Esophagus squamous epithelium (tissue), 5 donors: ENCODE results near the gene AVP. TPM values are rescaled to one million over a fixed set of nuclear protein-coding genes. Genes with fewer than 3 reads are reported as not detected.

Experiments used
- DNase-seq: peaks from one replicate; lab custom pipeline; 2025; lab: John Stamatoyannopoulos, UW
- H3K27ac ChIP-seq, 4 donors: fragments of 200-600 bp; sonication (generic); one replicate each; pipeline ENCODE4 v1.5.1; 2016 to 2019; ENCODE audit warnings: mild to moderate bottlenecking in 1 of 4
- H3K27me3 ChIP-seq, 4 donors: fragments of 200-600 bp; sonication (generic); 1 replicate in 3 of 4; 2 replicates in 1 of 4; pipeline versions ENCODE4 v1.5.1 to v1.6.0; 2017 to 2021; ENCODE audit warnings: antibody characterized with exemption in 1 of 4
- H3K36me3 ChIP-seq, 3 donors: fragments of 200-600 bp; sonication (generic); one replicate each; pipeline ENCODE4 v1.5.1; 2016 to 2019
- H3K4me1 ChIP-seq, 3 donors: fragments of 200-600 bp; sonication (generic); one replicate each; pipeline ENCODE4 v1.5.1; 2017 to 2019
- H3K4me3 ChIP-seq, 4 donors: fragments of 200-600 bp; sonication (generic); 1 replicate in 3 of 4; 2 replicates in 1 of 4; pipeline ENCODE4 v1.5.1; 2016 to 2019; ENCODE audit warnings: mild to moderate bottlenecking in 2 of 4, moderate library complexity in 1 of 4
- H3K9me3 ChIP-seq, 3 donors: fragments of 200-600 bp; sonication (generic); one replicate each; pipeline ENCODE4 v1.5.1; 2016 to 2019
- POLR2A ChIP-seq, 4 donors: fragments of 450-650 bp; IDR thresholded peaks; one replicate each; pipeline ENCODE4 v1.6.1; 2017; ENCODE audit warnings: antibody characterized with exemption in 4 of 4, mild to moderate bottlenecking in 4 of 4, moderate library complexity in 3 of 4
- whole genome bisulfite sequencing, 2 donors: methylation state at CpG; one replicate each; pipeline ENCODE4 v1.1.5; 2018; 5-methylcytosine and 5-hydroxymethylcytosine counted together
- intact Hi-C: fragments of 100-400 bp; cut with DNase I; formaldehyde crosslinking; loops from one replicate; pipeline ENCODE4 v1.15.0; 2022
- total RNA-seq, 4 donors: library from RNA; depleted of rRNA; stranded (reverse); fragments of >200 nt; gene quantifications; one replicate each; pipeline ENCODE4 v1.1.0, GENCODE V29; 2016
- TF ChIP-seq, protein P1 (sequence below), 6 experiments: fragments of 450-650 bp in 4 of 6; fragments of 200-600 bp in 2 of 6; sonication (generic) in 2 of 6; IDR thresholded peaks; one replicate each; pipeline ENCODE4 v1.5.1; 2016 to 2019; ENCODE audit warnings: antibody characterized with exemption in 6 of 6, mild to moderate bottlenecking in 4 of 6, moderate library complexity in 4 of 6
- donor health status: DM: yes; HTN: yes; CAD: no.

The AVP gene
- total RNA-seq, 4 donors from 2014 or later = not detected

DNA sequence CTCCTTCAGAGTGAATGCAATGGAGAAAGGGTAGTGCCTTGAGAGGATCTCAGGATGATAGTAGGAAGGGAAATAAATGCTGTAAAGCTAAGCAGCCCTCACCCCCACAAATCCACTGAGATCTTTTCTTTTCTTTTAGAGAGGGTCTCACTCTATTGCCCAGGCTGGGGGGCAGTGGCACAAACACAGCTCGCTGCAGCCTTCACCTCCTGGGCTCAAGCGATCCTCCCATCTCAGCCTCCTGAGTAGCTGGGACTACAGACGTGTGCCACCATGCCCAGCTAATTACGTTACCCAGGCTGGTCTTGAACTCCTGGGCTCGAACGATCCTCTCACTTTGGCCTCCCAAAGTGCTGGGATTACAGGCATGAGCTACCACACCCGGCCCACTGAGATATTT, 16.0 kb upstream of the AVP start:
- no peak for DNase-seq
- Histone ChIP-seq H3K27ac (no peak overlapping the region), H3K9me3 (no peaks in the 10 kb centered on the region), H3K4me1 (peaks cover 0 to 4% (median 0%) of the 10 kb centered on the region in 3 donors), H3K4me3 (no peak overlapping the region), H3K27me3 (peaks cover 0 to 17% (median 0%) of the 10 kb centered on the region in 4 donors), H3K36me3 (no peaks in the 10 kb centered on the region)
- WGBS, 2 donors = 77 to 90% methylated on average over 7 of the region's 7 CpGs
- intact Hi-C loops = no loop called here
- TF ChIP-seq, protein P1, sequence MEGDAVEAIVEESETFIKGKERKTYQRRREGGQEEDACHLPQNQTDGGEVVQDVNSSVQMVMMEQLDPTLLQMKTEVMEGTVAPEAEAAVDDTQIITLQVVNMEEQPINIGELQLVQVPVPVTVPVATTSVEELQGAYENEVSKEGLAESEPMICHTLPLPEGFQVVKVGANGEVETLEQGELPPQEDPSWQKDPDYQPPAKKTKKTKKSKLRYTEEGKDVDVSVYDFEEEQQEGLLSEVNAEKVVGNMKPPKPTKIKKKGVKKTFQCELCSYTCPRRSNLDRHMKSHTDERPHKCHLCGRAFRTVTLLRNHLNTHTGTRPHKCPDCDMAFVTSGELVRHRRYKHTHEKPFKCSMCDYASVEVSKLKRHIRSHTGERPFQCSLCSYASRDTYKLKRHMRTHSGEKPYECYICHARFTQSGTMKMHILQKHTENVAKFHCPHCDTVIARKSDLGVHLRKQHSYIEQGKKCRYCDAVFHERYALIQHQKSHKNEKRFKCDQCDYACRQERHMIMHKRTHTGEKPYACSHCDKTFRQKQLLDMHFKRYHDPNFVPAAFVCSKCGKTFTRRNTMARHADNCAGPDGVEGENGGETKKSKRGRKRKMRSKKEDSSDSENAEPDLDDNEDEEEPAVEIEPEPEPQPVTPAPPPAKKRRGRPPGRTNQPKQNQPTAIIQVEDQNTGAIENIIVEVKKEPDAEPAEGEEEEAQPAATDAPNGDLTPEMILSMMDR (IDR thresholded peaks at IDR 0.05) = no peak
- no peak for TF ChIP-seq POLR2A (IDR thresholded peaks at IDR 0.05)

DNA sequence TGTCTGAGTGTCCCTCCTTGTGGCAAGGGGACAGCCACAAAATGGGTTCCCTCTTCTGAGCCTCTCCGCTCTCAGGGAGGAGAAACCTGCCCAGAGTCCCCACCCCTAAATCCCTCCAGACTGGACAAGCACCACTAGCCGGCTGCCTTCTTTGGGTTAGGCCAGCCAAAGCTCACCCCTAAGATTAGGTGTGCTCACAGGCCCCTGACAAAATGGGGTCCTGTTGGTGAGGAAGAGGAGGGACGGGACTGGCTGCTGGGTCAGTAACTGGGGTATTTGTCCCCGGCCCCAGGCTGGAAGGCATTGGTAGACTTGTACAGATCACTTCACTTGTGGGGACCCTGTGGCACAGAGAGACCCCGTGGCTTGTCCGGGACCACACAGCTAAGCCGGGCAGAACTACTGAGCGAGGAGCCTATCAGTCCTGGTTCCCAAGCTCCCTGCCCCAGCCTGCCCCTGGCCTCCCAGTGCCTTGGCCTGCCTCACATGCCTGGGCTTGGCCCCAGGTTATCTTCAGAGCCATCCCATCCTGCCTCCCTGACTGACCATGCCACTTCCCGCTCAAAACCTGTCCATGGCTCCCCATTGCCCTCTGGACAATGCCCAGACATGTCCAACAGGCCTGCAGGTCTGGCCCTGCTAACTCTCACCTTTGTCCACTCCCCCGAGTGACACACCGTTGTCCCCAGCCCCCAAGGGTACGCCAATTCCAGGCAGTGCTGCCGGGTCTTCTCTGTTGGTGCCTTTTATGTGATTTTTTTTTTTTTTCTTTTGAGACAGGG, 10.5 kb upstream of the AVP start:
- WGBS, 2 donors = 63% methylated on average over 7 to 11 of the region's 13 CpGs
- intact Hi-C loops = no loop called here
- no peak for DNase-seq

DNA sequence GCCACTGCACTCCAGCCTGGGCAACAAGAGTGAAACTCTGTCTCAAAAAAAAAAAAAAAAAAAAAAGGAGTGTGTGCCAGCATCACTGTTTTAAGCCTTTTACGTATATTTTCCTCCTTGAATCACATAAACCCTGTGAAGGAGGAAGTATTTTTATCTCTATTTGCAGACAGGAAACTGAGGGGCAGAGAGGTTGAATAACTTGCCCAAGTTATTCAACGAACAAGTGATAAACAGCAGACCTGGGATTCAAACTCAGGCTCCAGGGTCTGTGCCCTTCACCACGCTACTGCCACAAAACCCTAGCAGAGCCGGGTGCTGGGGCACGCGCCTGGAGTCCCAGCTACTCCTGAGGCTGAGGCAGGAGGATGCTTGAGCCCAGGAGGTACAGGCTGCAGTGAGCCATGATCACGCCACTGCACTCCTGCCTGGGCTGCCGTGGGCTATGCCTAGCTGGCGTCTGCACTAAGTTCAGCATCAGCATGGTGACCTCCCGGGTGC, 9.4 kb upstream of the AVP start:
- H3K4me1 ChIP-seq = peaks cover 2 to 12% (median 5%) of the 10 kb centered on the region in 3 donors
- DNase-seq = no peak
- H3K9me3 ChIP-seq = no peaks in the 10 kb centered on the region
- H3K4me3 ChIP-seq = no peak overlapping the region
- no peaks in the 10 kb centered on the region for H3K36me3 ChIP-seq
- 43 to 47% methylated on average over 3 to 6 of the region's 10 CpGs for WGBS, 2 donors
- intact Hi-C loops = no loop called here
- no peak overlapping the region for H3K27ac ChIP-seq
- TF ChIP-seq POLR2A (IDR thresholded peaks at IDR 0.05) = no peak
- TF ChIP-seq, protein P1 (IDR thresholded peaks at IDR 0.05) = no peak
- H3K27me3 ChIP-seq = peaks cover 0 to 59% (median 4%) of the 10 kb centered on the region in 4 donors

More for the DNA sequence above, 10.5 kb upstream of the AVP start:
- Histone ChIP-seq H3K4me1 (peaks cover 2 to 12% (median 5%) of the 10 kb centered on the region in 3 donors), H3K4me3 (no peak overlapping the region), H3K27ac (no peak overlapping the region), H3K36me3 (no peaks in the 10 kb centered on the region), H3K27me3 (peaks cover 0 to 59% (median 4%) of the 10 kb centered on the region in 4 donors), H3K9me3 (no peaks in the 10 kb centered on the region)
- TF ChIP-seq, protein P1 (IDR thresholded peaks at IDR 0.05) = no peak
- TF ChIP-seq POLR2A (IDR thresholded peaks at IDR 0.05) = no peak

DNA sequence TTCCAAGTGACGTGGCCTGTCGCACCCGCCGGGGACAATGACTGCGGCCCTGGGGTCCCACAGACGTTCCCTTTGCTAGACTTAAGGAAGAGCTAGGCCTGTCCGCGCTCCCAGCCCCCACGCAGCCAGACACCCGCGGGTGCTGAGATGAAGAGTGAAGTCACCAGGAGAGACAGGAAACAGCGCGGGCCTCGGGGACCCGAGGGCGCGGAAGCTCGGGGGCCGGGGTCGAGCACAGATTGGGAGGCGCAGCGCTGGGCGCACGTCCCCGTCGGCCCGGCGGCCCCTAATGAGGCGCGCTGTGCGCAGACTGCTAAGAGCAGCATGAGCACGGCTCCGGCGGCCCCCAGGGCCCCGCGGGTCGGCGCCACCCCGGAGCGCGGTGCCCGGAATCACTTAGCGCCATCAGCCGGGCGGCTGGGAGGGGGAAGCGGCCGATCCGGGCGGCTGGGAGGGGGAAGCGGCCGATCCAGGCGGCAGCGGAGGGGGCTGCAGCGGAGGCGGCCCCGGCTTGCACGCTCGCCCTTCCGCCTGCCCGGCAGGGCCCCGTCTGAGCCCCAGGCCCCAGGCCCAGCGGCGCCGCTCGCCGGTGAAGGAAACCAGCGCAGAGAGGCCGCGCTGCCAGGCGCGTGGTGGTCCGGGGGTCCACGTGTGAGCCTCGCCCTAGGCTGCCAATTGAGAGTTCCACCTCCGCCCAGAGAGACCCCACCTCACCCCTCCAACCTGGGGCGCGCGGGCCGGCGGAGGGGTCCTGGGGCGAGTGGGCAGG, 8.3 kb upstream of the AVP start:
- TF ChIP-seq, protein P1 (IDR thresholded peaks at IDR 0.05) = no peak
- TF ChIP-seq POLR2A (IDR thresholded peaks at IDR 0.05) = no peak
- peak overlapping the region; percentile 6 to 56 (median 26) for H3K4me3 ChIP-seq
- H3K4me1 ChIP-seq = peaks cover 2 to 12% (median 5%) of the 10 kb centered on the region in 3 donors
- 7 to 19% methylated on average over 14 to 29 of the region's 81 CpGs for WGBS, 2 donors
- H3K27me3 ChIP-seq = peaks cover 0 to 62% (median 4%) of the 10 kb centered on the region in 4 donors
- DNase-seq = no peak
- intact Hi-C loops = no loop called here
- H3K36me3 ChIP-seq = no peaks in the 10 kb centered on the region
- no peaks in the 10 kb centered on the region for H3K9me3 ChIP-seq
- no peak overlapping the region for H3K27ac ChIP-seq
